ENCODE results near the gene ABTB1. TPM values are rescaled to one million over a fixed set of nuclear protein-coding genes. Genes with fewer than 3 reads are reported as not detected.
A peak's percentile ranks its signal among the peaks of the same experiment; 100 is the strongest.

Gene ABTB1
- total RNA-seq: 1 to 10 TPM; 6.8 to 8.0 TPM

DNA sequence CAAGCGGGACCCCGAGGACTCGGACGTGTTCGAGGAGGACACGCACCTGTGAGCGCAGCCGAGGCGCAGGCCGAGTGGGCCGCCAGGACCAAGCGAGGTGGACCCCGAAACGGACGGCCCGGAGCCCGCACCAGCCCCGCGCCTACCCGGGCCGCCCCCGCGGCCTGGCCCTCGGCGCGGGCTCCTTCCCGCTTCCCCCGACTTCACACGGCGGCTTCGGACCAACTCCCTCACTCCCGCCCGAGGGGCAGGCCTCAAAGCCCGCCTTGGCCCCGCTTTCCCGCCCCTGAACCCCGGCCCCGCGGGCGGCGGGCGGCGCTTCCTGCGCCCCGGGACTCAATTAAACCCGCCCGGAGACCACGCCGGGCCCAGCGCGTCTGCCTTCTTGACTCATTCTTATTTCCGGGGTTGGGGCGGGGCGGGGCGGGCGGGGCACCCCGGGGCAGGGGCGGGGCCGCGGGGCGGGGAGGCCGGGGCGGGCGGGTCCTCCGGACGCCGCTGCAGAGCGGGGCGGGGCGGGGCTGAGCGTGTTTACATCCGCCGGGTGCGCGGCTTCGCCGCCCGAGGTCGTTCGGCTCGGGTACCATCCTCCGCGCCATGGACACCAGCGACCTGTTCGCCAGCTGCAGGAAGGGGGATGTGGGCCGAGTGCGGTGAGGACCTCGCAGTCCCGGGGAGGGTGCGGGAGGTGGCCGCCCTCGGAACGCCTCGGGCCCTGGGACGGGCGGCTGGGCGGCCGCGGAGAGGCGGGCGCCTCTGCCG is at the start of gene ABTB1:
Gene ABTB1, plus strand, starts transcription at position 524 of the 762 bp plus-strand sequence. Its CDS starts 74 bp downstream, at position 598.
- Mint-ChIP-seq H3K4me1 (peaks cover 19% of the 10 kb centered on the region), H3K27me3 (no peaks in the 10 kb centered on the region), H3K9me3 (no peaks in the 10 kb centered on the region), H3K36me3 (no peaks in the 10 kb centered on the region), H3K27ac (peak within 1 kb of the TSS; percentile 96), H3K4me3 (peak within 1 kb of the TSS; percentile 90)
- peak; percentile 88 for DNase-seq

DNA sequence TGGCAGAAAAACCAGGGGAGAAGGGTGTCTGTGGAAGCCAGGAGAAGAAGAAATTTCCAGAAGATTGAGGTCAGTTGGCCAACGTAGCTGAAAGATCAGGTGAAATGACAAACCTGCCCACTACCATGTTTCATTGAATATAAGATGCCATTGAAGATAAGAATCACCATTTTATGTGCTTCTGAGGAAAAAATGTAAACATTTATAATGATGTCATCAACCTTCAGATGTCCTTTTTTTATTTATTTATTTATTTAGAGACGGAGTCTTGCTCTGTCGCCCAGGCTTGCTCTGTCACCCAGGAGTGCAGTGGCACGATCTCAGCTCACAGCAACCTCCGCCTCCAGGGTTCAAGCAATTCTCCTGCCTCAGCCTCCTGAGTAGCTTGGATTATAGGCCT is 48.7 kb upstream of the ABTB1 start:
- Mint-ChIP-seq H3K4me3 (no peak overlapping the region), H3K27ac (no peak overlapping the region), H3K27me3 (peaks cover 25% of the 10 kb centered on the region), H3K4me1 (peaks cover 17% of the 10 kb centered on the region), H3K36me3 (peaks cover 30% of the 10 kb centered on the region), H3K9me3 (no peaks in the 10 kb centered on the region)
- DNase-seq: no peak

DNA sequence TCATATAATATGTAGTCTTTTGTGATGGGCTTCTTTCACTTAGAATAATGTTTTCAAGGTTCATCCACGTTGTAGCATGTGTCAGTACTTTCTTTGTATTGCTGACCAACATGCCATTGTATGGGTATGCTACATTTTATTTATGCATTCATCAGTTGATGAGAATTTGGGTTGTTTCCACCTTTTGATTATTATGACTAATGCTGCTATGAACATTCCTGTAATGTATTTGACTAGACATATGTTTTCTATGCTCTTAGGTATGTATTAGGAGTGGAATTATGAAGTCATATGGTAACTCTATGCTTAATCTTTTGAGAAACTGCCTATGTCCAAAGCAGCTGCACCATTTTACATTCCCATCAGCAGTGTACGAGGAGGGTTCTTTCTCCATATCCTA is 46.9 kb upstream of the ABTB1 start:
- H3K36me3 Mint-ChIP-seq: peaks cover 21% of the 10 kb centered on the region
- H3K9me3 Mint-ChIP-seq: no peaks in the 10 kb centered on the region
- no peak overlapping the region for H3K27ac Mint-ChIP-seq
- peaks cover 37% of the 10 kb centered on the region for H3K27me3 Mint-ChIP-seq
- H3K4me3 Mint-ChIP-seq: no peak overlapping the region
- no peak for DNase-seq
- H3K4me1 Mint-ChIP-seq: peaks cover 27% of the 10 kb centered on the region

DNA sequence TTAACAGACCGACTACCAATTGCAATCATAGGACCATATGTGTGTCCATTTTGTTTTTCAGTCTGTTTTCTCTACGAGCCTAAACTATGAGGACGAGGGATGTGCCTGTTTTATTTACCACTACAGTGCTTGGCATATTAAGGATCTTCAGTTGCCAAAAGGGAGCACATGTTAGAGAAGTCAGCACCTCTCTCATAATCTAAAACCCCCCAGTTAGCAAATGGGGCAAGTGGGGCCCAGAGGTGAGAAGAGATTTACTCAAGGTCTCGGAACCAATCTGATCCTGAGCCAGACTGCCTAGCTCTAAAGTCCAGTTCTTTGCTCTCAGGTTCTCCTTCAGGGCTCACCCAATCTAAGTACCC is 44.3 kb upstream of the ABTB1 start:
- Mint-ChIP-seq H3K9me3 (no peaks in the 10 kb centered on the region), H3K27ac (no peak overlapping the region), H3K27me3 (peaks cover 47% of the 10 kb centered on the region), H3K4me3 (peak overlapping the region; percentile 30), H3K4me1 (peaks cover 27% of the 10 kb centered on the region), H3K36me3 (peaks cover under 1% of the 10 kb centered on the region)
- no peak for DNase-seq

GRCh38 chr3:127628788-127629466 is 43.8 kb upstream of the ABTB1 start, which contains the start of gene PODXL2:
TSS of gene PODXL2 (plus strand) at chr3:127629185. CDS start at chr3:127629220, 35 bp downstream.
- peak within 1 kb of the TSS; percentile 13 for H3K27ac Mint-ChIP-seq
- no peaks in the 10 kb centered on the region for H3K36me3 Mint-ChIP-seq
- peaks cover 27% of the 10 kb centered on the region for H3K4me1 Mint-ChIP-seq
- peak within 1 kb of the TSS; percentile 68 for H3K4me3 Mint-ChIP-seq
- peaks cover 52% of the 10 kb centered on the region for H3K27me3 Mint-ChIP-seq
- DNase-seq: peak; percentile 46
- no peaks in the 10 kb centered on the region for H3K9me3 Mint-ChIP-seq

- no peaks in the 10 kb centered on the region for H3K36me3 Mint-ChIP-seq
- H3K27ac Mint-ChIP-seq: peak overlapping the region; percentile 13
- peak; percentile 39 for DNase-seq
- peaks cover 27% of the 10 kb centered on the region for H3K4me1 Mint-ChIP-seq
- H3K4me3 Mint-ChIP-seq: peak overlapping the region; percentile 68
- H3K27me3 Mint-ChIP-seq: peaks cover 54% of the 10 kb centered on the region
- H3K9me3 Mint-ChIP-seq: no peaks in the 10 kb centered on the region
Measured at GRCh38 chr3:127629467-127630403, 43.0 kb upstream of the ABTB1 start.

DNA sequence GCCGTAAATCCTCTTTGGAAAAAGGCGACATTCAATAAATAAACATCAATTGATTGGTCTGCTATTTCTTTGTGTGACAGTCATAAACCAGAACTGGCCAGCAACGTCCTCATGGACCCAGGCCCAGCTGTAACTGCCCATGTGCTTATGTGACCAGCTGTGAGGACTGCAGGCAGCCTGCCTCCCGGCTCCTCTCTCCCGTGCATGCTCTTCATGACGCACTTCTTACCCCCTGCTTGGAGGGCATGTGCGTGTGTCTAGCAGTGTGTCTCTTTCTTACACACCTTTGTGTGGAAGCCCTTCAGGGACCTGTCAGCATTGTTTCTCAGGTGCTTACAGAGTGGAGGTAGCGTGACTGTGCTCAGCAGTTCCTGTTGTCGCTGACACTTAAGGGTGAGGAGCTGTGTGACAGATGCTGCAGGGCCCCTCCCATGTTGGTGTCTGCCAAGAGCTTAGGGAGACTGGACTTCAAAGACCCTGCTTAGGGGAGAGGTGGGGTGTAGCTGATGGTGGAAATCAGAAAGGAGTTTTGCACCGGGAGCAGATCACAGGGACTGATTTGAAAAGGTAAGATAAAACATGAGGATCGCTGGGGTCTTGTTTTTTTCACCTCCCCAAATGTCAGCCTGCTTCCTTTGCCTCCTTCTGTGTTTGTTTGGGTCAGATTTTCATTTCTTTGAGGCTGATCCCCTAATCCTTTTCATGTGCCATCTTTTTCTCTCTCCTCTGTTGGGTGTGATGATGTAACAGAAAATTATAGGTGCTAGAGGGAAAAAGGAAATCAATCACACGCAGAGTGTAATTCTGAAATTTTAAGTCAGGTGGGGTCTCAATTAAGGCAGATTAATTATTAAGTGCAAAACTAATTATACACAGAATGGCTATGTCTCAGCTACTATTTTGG is 41.7 kb upstream of the ABTB1 start:
- Mint-ChIP-seq H3K27me3 (peaks cover 58% of the 10 kb centered on the region), H3K36me3 (no peaks in the 10 kb centered on the region), H3K27ac (no peak overlapping the region), H3K9me3 (no peaks in the 10 kb centered on the region), H3K4me1 (peaks cover 21% of the 10 kb centered on the region), H3K4me3 (no peak overlapping the region)
- DNase-seq: no peak

DNA sequence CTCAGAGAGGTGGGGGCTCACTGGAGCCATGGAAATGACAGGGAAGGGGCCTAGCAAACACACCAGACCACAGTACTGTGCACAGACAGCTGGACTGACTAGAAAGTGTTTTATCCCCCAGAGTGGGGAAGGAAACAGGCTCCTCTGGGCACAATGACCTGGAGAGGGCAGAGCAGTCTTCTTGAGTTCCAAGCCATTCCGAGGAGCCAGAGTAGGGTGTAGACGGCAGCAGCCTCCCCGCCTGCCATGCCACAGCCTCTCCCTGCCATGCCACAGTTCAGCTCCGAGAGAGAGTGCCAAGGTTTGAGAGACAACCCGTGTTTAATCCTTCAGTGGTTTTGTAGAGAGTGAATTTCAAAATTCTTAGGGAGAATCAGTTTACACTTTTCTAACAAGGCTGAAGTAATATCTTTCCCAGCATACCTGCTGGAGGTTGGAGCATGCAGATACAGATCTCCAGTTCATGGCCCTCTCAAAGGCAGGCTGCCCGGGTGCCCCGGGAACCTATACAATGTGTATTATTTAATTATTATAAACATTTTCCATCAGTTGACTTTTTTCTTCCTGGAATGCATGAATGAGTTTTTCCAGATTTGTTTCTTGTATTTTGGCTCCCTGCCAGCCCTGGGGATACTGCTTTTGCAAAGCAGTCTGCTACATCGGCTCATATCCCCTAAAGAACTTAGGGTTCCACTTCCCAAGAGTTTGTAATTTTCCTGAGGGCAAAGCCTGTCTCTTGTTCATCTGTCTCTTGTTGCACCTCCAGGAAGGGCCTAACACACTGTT is 40.5 kb upstream of the ABTB1 start:
- Mint-ChIP-seq H3K27me3 (peaks cover 53% of the 10 kb centered on the region), H3K9me3 (no peaks in the 10 kb centered on the region), H3K4me1 (peaks cover 12% of the 10 kb centered on the region), H3K4me3 (no peak overlapping the region), H3K36me3 (no peaks in the 10 kb centered on the region), H3K27ac (no peak overlapping the region)
- DNase-seq: no peak

DNA sequence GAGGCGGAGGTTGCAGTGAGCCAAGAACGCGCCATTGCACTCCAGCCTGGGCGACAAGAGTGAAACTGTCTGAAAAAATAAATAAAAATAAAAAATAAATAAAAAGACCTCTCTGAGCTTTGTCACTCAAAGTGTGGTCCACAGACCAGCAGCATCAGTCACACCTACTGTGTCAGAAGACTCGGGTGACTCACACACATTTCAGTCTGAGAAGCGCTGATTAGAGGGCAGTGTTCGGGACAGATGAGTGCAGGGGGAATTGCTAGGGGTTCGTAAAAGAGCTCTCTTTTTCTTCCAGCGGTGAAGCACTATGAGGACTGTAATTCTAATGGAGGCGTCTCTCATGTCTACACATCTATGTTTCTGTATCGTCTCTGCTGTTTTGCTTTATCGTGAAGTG is 38.1 kb upstream of the ABTB1 start:
- Mint-ChIP-seq H3K4me1 (peaks cover 16% of the 10 kb centered on the region), H3K27me3 (peaks cover 35% of the 10 kb centered on the region), H3K9me3 (no peaks in the 10 kb centered on the region), H3K36me3 (no peaks in the 10 kb centered on the region), H3K4me3 (no peak overlapping the region), H3K27ac (no peak overlapping the region)
- no peak for DNase-seq

GRCh38 chr3:127637546-127637945 is 35.2 kb upstream of the ABTB1 start:
- Mint-ChIP-seq H3K27ac (no peak overlapping the region), H3K4me1 (peaks cover 8% of the 10 kb centered on the region), H3K36me3 (no peaks in the 10 kb centered on the region), H3K27me3 (peaks cover 16% of the 10 kb centered on the region), H3K9me3 (no peaks in the 10 kb centered on the region), H3K4me3 (no peak overlapping the region)
- peak; percentile 20 for DNase-seq

- Mint-ChIP-seq H3K27ac (no peak overlapping the region), H3K27me3 (peaks cover 16% of the 10 kb centered on the region), H3K36me3 (no peaks in the 10 kb centered on the region), H3K9me3 (no peaks in the 10 kb centered on the region), H3K4me3 (no peak overlapping the region), H3K4me1 (peaks cover 8% of the 10 kb centered on the region)
- no peak for DNase-seq
Measured at GRCh38 chr3:127637971-127638370, 34.8 kb upstream of the ABTB1 start.

GRCh38 chr3:127639173-127640041 is 33.3 kb upstream of the ABTB1 start:
- H3K4me3 Mint-ChIP-seq: no peak overlapping the region
- peaks cover 8% of the 10 kb centered on the region for H3K27me3 Mint-ChIP-seq
- no peaks in the 10 kb centered on the region for H3K9me3 Mint-ChIP-seq
- no peak for DNase-seq
- H3K36me3 Mint-ChIP-seq: no peaks in the 10 kb centered on the region
- peaks cover 8% of the 10 kb centered on the region for H3K4me1 Mint-ChIP-seq
- no peak overlapping the region for H3K27ac Mint-ChIP-seq

- H3K27ac Mint-ChIP-seq: no peak overlapping the region
- H3K4me3 Mint-ChIP-seq: no peak overlapping the region
- peaks cover 5% of the 10 kb centered on the region for H3K27me3 Mint-ChIP-seq
- no peak for DNase-seq
- no peaks in the 10 kb centered on the region for H3K36me3 Mint-ChIP-seq
- peaks cover 8% of the 10 kb centered on the region for H3K4me1 Mint-ChIP-seq
- no peaks in the 10 kb centered on the region for H3K9me3 Mint-ChIP-seq
Measured at GRCh38 chr3:127640042-127640355, 32.8 kb upstream of the ABTB1 start.

Data from activated naive CD8-positive, alpha-beta T cell treated with anti-CD3 and anti-CD28 coated beads for 36 hours (primary cell).